HG03439 (cell line): ENCODE data around the gene RHO.
A peak's percentile ranks its signal among the peaks of the same experiment; 100 is the strongest.

ENCODE experiments used
- ATAC-seq: cut with Tn5 transposase; IDR thresholded peaks from one replicate; pipeline ENCODE4 v1.9.1; 2021; ENCODE audit warnings: mild to moderate bottlenecking, moderate library complexity; ENCODE audit not compliant: unreplicated experiment

RHO gene

GRCh38 chr3:129519896-129520715 is 8.3 kb upstream of the RHO start:
- no peak for ATAC-seq

GRCh38 chr3:129520960-129521359 is 7.5 kb upstream of the RHO start:
- no peak for ATAC-seq

- ATAC-seq, result no peak
Measured at GRCh38 chr3:129521611-129522010, 6.8 kb upstream of the RHO start.

GRCh38 chr3:129522953-129523352 is 5.5 kb upstream of the RHO start:
- no peak for ATAC-seq

- ATAC-seq, result no peak
Measured at GRCh38 chr3:129524081-129524480, 4.4 kb upstream of the RHO start.

GRCh38 chr3:129525341-129525968 is 3.0 kb upstream of the RHO start:
- no peak for ATAC-seq

GRCh38 chr3:129526121-129526900 is 2.1 kb upstream of the RHO start:
- ATAC-seq, result peak; percentile 77

- no peak for ATAC-seq
Measured at GRCh38 chr3:129527262-129527661, 1.2 kb upstream of the RHO start.

- no peak for ATAC-seq
Measured at GRCh38 chr3:129529436-129530210, 1.2 kb downstream of the RHO start.

- no peak for ATAC-seq
Measured at GRCh38 chr3:129530251-129530791, 1.9 kb downstream of the RHO start.

- no peak for ATAC-seq
Measured at GRCh38 chr3:129530821-129531220, 2.4 kb downstream of the RHO start.

- ATAC-seq, result no peak
Measured at GRCh38 chr3:129531699-129532098, 3.3 kb downstream of the RHO start.

GRCh38 chr3:129532261-129532660 is 3.8 kb downstream of the RHO start:
- no peak for ATAC-seq

GRCh38 chr3:129533406-129533805 is 5.0 kb downstream of the RHO start:
- ATAC-seq, result no peak

GRCh38 chr3:129534428-129535027 is 6.1 kb downstream of the RHO start:
- ATAC-seq, result no peak

- ATAC-seq, result no peak
Measured at GRCh38 chr3:129535075-129535474, 6.6 kb downstream of the RHO start.

- ATAC-seq, result no peak
Measured at GRCh38 chr3:129536374-129536667, 7.9 kb downstream of the RHO start.

- no peak for ATAC-seq
Measured at GRCh38 chr3:129536804-129537203, 8.4 kb downstream of the RHO start.

- no peak for ATAC-seq
Measured at GRCh38 chr3:129539206-129539605, 10.8 kb downstream of the RHO start.

- no peak for ATAC-seq
Measured at GRCh38 chr3:129540776-129541516, 12.5 kb downstream of the RHO start.
